H1 (cell line): ENCODE data around the gene HTRA1. TPM values are rescaled to one million over a fixed set of nuclear protein-coding genes. Genes with fewer than 3 reads are reported as not detected.

Experiments used
- CTCF ChIA-PET: fragments of 300-600 bp; sonication (Branson Sonifier 250); formaldehyde crosslinking; loops from one replicate; lab custom pipeline; 2021; ENCODE audit not compliant: partially characterized antibody; lab: Charles Lee
- POLR2A ChIA-PET: fragments of 300-600 bp; sonication (Branson Sonifier 250); formaldehyde crosslinking; loops from one replicate; lab custom pipeline; 2021; ENCODE audit warnings: inconsistent platforms; ENCODE audit not compliant: partially characterized antibody; lab: Charles Lee
- DNase-seq, 2 experiments: peaks; one replicate each; pipeline versions ENCODE4 v3.0.0 to v3.0.0-alpha.2; 2010 to 2022; ENCODE audit warnings: low spot score in 2 of 2, low read depth in 1 of 2, mixed read lengths in 1 of 2
- FAIRE-seq: peaks from 2 replicates; lab custom pipeline; 2011; peaks lifted over from hg19 to GRCh38; lab: Jason Lieb, UNC
- H2AFZ ChIP-seq: 2 replicates; pipeline ENCODE4 v1.8.1; 2012; ENCODE audit warnings: low read length, inconsistent platforms
- H2AK5ac ChIP-seq: 2 replicates; pipeline ENCODE4 v1.6.1; 2013; ENCODE audit warnings: low read depth, low read length
- H2BK120ac ChIP-seq: replicated peaks from 2 replicates; pipeline ENCODE3; 2013; ENCODE audit warnings: low read depth, low read length, inconsistent platforms
- H2BK12ac ChIP-seq: 2 replicates; pipeline ENCODE4 v1.6.1; 2013; ENCODE audit warnings: low read depth, low read length
- H2BK15ac ChIP-seq: 2 replicates; pipeline ENCODE4 v1.6.1; 2013; ENCODE audit warnings: low read length
- H2BK20ac ChIP-seq: 2 replicates; pipeline ENCODE4 v1.6.1; 2013; ENCODE audit warnings: low read length
- H2BK5ac ChIP-seq: 2 replicates; pipeline ENCODE4 v1.6.1; 2013; ENCODE audit warnings: low read depth, low read length
- H3K14ac ChIP-seq: 2 replicates; pipeline ENCODE4 v1.6.1; 2013; ENCODE audit warnings: inconsistent platforms; ENCODE audit not compliant: insufficient read length
- H3K18ac ChIP-seq: 2 replicates; pipeline ENCODE4 v1.6.1; 2013; ENCODE audit warnings: low read length; ENCODE audit errors: extremely low read depth
- H3K23ac ChIP-seq: 2 replicates; pipeline ENCODE4 v1.6.1; 2013; ENCODE audit warnings: inconsistent platforms; ENCODE audit not compliant: insufficient read length
- H3K23me2 ChIP-seq: 2 replicates; pipeline ENCODE4 v1.6.1; 2013; ENCODE audit warnings: low read depth, low read length
- H3K27ac ChIP-seq: 2 replicates; pipeline ENCODE4 v1.6.1; 2011; ENCODE audit warnings: low read depth, low read length, inconsistent platforms
- H3K27me3 ChIP-seq, 4 experiments: replicated peaks in 1 of 4; 1 replicate in 1 of 4; 2 replicates in 3 of 4; pipeline versions ENCODE4 v1.6.1 to v1.8.1; 2011 to 2013; ENCODE audit warnings: low read length in 3 of 4, mild to moderate bottlenecking in 3 of 4, inconsistent platforms in 2 of 4, mixed read lengths in 2 of 4, moderate library complexity in 1 of 4; ENCODE audit not compliant: control insufficient read depth in 3 of 4, insufficient read depth in 3 of 4; ENCODE audit errors: extremely low read depth in 1 of 4
- H3K36me3 ChIP-seq, 4 experiments: 2 replicates each; pipeline versions ENCODE4 v1.6.1 to v1.8.1; 2011 to 2013; ENCODE audit warnings: mild to moderate bottlenecking in 4 of 4, low read length in 3 of 4, moderate library complexity in 2 of 4, control low read depth in 1 of 4, inconsistent platforms in 1 of 4; ENCODE audit not compliant: insufficient read depth in 4 of 4, control insufficient read depth in 2 of 4
- H3K4ac ChIP-seq: replicated peaks from 2 replicates; pipeline ENCODE3; 2013; ENCODE audit warnings: low read length, low read depth, mixed read lengths, inconsistent platforms; ENCODE audit not compliant: insufficient read length
- H3K4me1 ChIP-seq, 4 experiments: replicated peaks in 1 of 4; 1 replicate in 1 of 4; 2 replicates in 3 of 4; pipeline versions ENCODE4 v1.6.1 to v1.8.1; 2011 to 2013; ENCODE audit warnings: low read length in 3 of 4, inconsistent platforms in 2 of 4, mixed read lengths in 1 of 4; ENCODE audit not compliant: insufficient read depth in 4 of 4, control insufficient read depth in 3 of 4
- H3K4me2 ChIP-seq, 2 experiments: 2 replicates each; pipeline versions ENCODE4 v1.6.1 to v1.8.1; 2011 to 2013; ENCODE audit warnings: low read depth in 2 of 2, low read length in 2 of 2, control low read depth in 1 of 2, inconsistent platforms in 1 of 2, mild to moderate bottlenecking in 1 of 2; ENCODE audit not compliant: insufficient read depth in 1 of 2
- H3K4me3 ChIP-seq, 4 experiments: fragments of 200-600, 300-600 bp in 1 of 4; sonication (generic), shearing (Covaris generic), sonication (Bioruptor Twin) in 1 of 4; 2 replicates each; pipeline versions ENCODE4 v1.5.1 to v1.8.1; 2011 to 2016; ENCODE audit warnings: low read length in 4 of 4, low read depth in 3 of 4, control low read depth in 2 of 4, inconsistent platforms in 2 of 4, mild to moderate bottlenecking in 2 of 4, mixed read lengths in 1 of 4, moderate library complexity in 1 of 4; ENCODE audit not compliant: insufficient read depth in 2 of 4; ENCODE audit errors: extremely low read depth in 1 of 4
- H3K56ac ChIP-seq: replicated peaks from 2 replicates; pipeline ENCODE3; 2013; ENCODE audit warnings: low read depth, mild to moderate bottlenecking, mixed read lengths, low read length, inconsistent platforms; ENCODE audit not compliant: insufficient read length
- H3K79me1 ChIP-seq: 2 replicates; pipeline ENCODE4 v1.6.1; 2013; ENCODE audit warnings: low read depth, low read length, control low read depth
- H3K79me2 ChIP-seq, 2 experiments: 2 replicates each; pipeline versions ENCODE4 v1.6.1 to v1.8.1; 2012 to 2013; ENCODE audit warnings: low read length in 2 of 2, mild to moderate bottlenecking in 2 of 2, inconsistent platforms in 1 of 2; ENCODE audit not compliant: insufficient read depth in 2 of 2, control insufficient read depth in 1 of 2
- H3K9ac ChIP-seq, 4 experiments: replicated peaks in 1 of 4; 1 replicate in 1 of 4; 2 replicates in 3 of 4; pipeline versions ENCODE4 v1.6.1 to v1.8.1; 2011 to 2013; ENCODE audit warnings: low read depth in 3 of 4, low read length in 3 of 4, control low read depth in 2 of 4, mild to moderate bottlenecking in 2 of 4, moderate library complexity in 2 of 4, inconsistent platforms in 1 of 4; ENCODE audit errors: extremely low read depth in 1 of 4
- H3K9me3 ChIP-seq, 2 experiments: 2 replicates each; pipeline versions ENCODE4 v1.6.1 to v1.8.1; 2012 to 2013; ENCODE audit warnings: mild to moderate bottlenecking in 2 of 2, moderate library complexity in 2 of 2, control low read depth in 1 of 2, inconsistent platforms in 1 of 2, low read depth in 1 of 2, low read length in 1 of 2, mixed read lengths in 1 of 2; ENCODE audit not compliant: insufficient read depth in 2 of 2
- H4K20me1 ChIP-seq, 2 experiments: replicated peaks in 1 of 2; 2 replicates each; pipeline versions ENCODE3 to v1.8.1; 2011 to 2013; ENCODE audit warnings: inconsistent platforms in 2 of 2, low read length in 2 of 2, mild to moderate bottlenecking in 1 of 2; ENCODE audit not compliant: insufficient read depth in 2 of 2, control insufficient read depth in 1 of 2
- H4K5ac ChIP-seq: 2 replicates; pipeline ENCODE4 v1.6.1; 2013; ENCODE audit warnings: low read length, low read depth, mixed read lengths, inconsistent platforms; ENCODE audit not compliant: insufficient read length
- H4K8ac ChIP-seq: 2 replicates; pipeline ENCODE4 v1.8.0; 2013; ENCODE audit warnings: mild to moderate bottlenecking, moderate library complexity, low read length, inconsistent platforms; ENCODE audit not compliant: insufficient read depth; ENCODE audit errors: extremely low read depth
- H4K91ac ChIP-seq: replicated peaks from 2 replicates; pipeline ENCODE3; 2013; ENCODE audit warnings: low read length, mixed read lengths, inconsistent platforms; ENCODE audit not compliant: insufficient read length
- BRCA1 ChIP-seq: IDR thresholded peaks from 2 replicates; pipeline ENCODE4 v1.6.1; 2012; ENCODE audit warnings: low read depth, low read length, improper control_type of control experiment
- CEBPB ChIP-seq: IDR thresholded peaks from 2 replicates; pipeline ENCODE4 v1.6.1; 2012; ENCODE audit warnings: low read depth, low read length
- KDM5A ChIP-seq: fragments of 200-600 bp; IDR thresholded peaks from 2 replicates; pipeline ENCODE4 v1.7.1; 2012; ENCODE audit warnings: mild to moderate bottlenecking, low read length, inconsistent platforms, mixed read lengths
- RBBP5 ChIP-seq: IDR thresholded peaks from 2 replicates; pipeline ENCODE4 v1.7.1; 2012; ENCODE audit warnings: low read depth, mild to moderate bottlenecking, inconsistent platforms, low read length, moderate library complexity, borderline replicate concordance
- RFX5 ChIP-seq: IDR thresholded peaks from 2 replicates; pipeline ENCODE4 v1.6.1; 2011; ENCODE audit warnings: low read depth, low read length, improper control_type of control experiment, borderline replicate concordance
- TCF12 ChIP-seq: IDR thresholded peaks from 2 replicates; pipeline ENCODE4 v1.6.1; 2011; ENCODE audit warnings: low read depth, mild to moderate bottlenecking, low read length
- WGBS, 2 experiments: shearing (Covaris generic) in 1 of 2; methylation state at CpG; one replicate each; pipeline versions ENCODE4 v1.1.6 to v1.1.7; 2013 to 2015; ENCODE audit warnings: low lambda C conversion rate in 2 of 2, mixed read lengths in 2 of 2, inconsistent platforms in 1 of 2, low coverage in 1 of 2, missing lambda C conversion rate in 1 of 2; ENCODE audit not compliant: insufficient replicate concordance in 2 of 2, insufficient coverage in 1 of 2, insufficient read length in 1 of 2; ENCODE audit errors: extremely low coverage in 1 of 2, missing lambda C conversion rate in 1 of 2; 5-methylcytosine and 5-hydroxymethylcytosine counted together
- polyA plus RNA-seq, 7 experiments: library from polyadenylated mRNA; depleted of rRNA in 3 of 7; stranded (reverse) in 5 of 7; unstranded in 2 of 7; fragments of >200 nt in 5 of 7; fragments of 200-250 nt in 2 of 7; gene quantifications; 1 replicate in 5 of 7; 2 replicates in 1 of 7; 4 replicates in 1 of 7; pipeline versions ENCODE4 v1.2.1 to v1.2.3, GENCODE V29; 2011 to 2013; ENCODE audit warnings: missing spikeins in 2 of 7, mixed read lengths in 2 of 7
- total RNA-seq: library from RNA; stranded (reverse); fragmentation: NEBNext Ultra II Directional; extraction: Animal tissue kit (Norgen Biotek cat#: 25700); gene quantifications from 2 replicates; pipeline ENCODE4 v1.2.1, GENCODE V29; 2021

The HTRA1 gene
- total and polyA plus RNA-seq, 2 of the 8 experiments (the other 6 are each of a cell fraction or from before 2014, with no cell fraction given), result 15.8 to 20.1 TPM

DNA sequence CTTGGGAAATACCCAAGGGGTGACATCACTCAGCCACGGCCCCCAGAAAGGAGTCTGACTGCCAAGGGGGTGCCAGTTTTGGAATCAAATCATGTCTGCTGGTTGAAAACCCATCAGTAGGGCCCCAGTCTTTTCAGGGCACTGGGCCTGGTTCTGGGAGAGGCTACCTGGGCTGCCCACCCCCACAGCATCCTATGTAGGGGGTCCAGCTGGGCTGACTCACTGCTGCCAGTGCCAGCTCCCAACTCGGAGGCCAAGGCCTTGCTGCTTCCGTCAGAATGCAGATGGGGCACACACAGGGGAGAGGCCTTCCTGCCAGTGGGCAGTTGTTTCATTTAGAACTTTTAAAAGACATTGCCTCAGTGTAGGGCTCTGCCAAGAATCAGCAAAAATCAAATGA, 59.7 kb downstream of the HTRA1 start:
- H3K36me3 ChIP-seq, result no peaks in the 10 kb centered on the region
- DNase-seq (no peak), FAIRE-seq (no peak)
- ChIA-PET CTCF (interaction anchor here (1.1 to 1.9 kb wide), 5 partner anchors 19 to 241 kb away, joined by 3 to 11 read pairs (median 4); no protein-coding TSS in a partner anchor), POLR2A (no interaction called here)
- H3K14ac ChIP-seq, result no peak overlapping the region
- no peak overlapping the region for H3K4me2 ChIP-seq
- H3K79me1 ChIP-seq, result no peaks in the 10 kb centered on the region
- no peaks in the 10 kb centered on the region for H3K23me2 ChIP-seq
- no peak overlapping the region for H3K27ac ChIP-seq
- H4K5ac ChIP-seq, result no peak overlapping the region
- H3K4me3 ChIP-seq, result no peak overlapping the region
- no peak overlapping the region for H2AK5ac ChIP-seq
- no peaks in the 10 kb centered on the region; a peak in 1 of 7 replicates for H3K27me3 ChIP-seq
- H2BK12ac ChIP-seq, result no peak overlapping the region
- 100% methylated on average over 3 of the region's 3 CpGs; no CpG with 5 or more reads in 1 of the 2 experiments for WGBS, 2 experiments
- no peaks in the 10 kb centered on the region; a peak in 2 of 4 replicates for H3K9me3 ChIP-seq
- H2BK15ac ChIP-seq, result no peak overlapping the region
- H2BK20ac ChIP-seq, result no peak overlapping the region
- no peaks in the 10 kb centered on the region; a peak in 1 of 7 replicates for H3K4me1 ChIP-seq
- no peak overlapping the region for H3K18ac ChIP-seq
- H2BK5ac ChIP-seq, result no peak overlapping the region
- H3K56ac ChIP-seq, result no peak overlapping the region
- no peaks in the 10 kb centered on the region for H4K20me1 ChIP-seq
- TF ChIP-seq BRCA1 (no peak), TCF12 (no peak), RBBP5 (no peak), KDM5A (no peak), RFX5 (no peak), CEBPB (no peak)
- no peak overlapping the region for H4K8ac ChIP-seq
- no peak overlapping the region for H3K4ac ChIP-seq
- H3K79me2 ChIP-seq, result no peaks in the 10 kb centered on the region
- H3K9ac ChIP-seq, result no peak overlapping the region
- no peak overlapping the region for H2AFZ ChIP-seq
- H2BK120ac ChIP-seq, result no peak overlapping the region
- H4K91ac ChIP-seq, result no peak overlapping the region
- H3K23ac ChIP-seq, result no peak overlapping the region
